ENCODE measurements around the gene MNS1.
"Not testable (repeated sequence)": the region's sequence is repeated elsewhere in the genome, so short reads cannot be mapped to it uniquely, and the experiment has no call there.

The MNS1 gene

GRCh38 chr15:56464893-56465520, at the start of gene MNS1:
Gene MNS1, minus strand, starts transcription at chr15:56465137. Its CDS starts 165 bp downstream, at chr15:56464972.
- peak; percentile 91 for DNase-seq

- DNase-seq = peak; percentile 66
These were observed 31.7 kb upstream of the MNS1 start for GRCh38 chr15:56496635-56497034.

GRCh38 chr15:56495533-56495932, 30.6 kb upstream of the MNS1 start:
- no peak for DNase-seq

GRCh38 chr15:56495053-56495452, 30.1 kb upstream of the MNS1 start:
- DNase-seq = no peak

GRCh38 chr15:56492791-56493555, 28.0 kb upstream of the MNS1 start:
- no peak for DNase-seq

DNA sequence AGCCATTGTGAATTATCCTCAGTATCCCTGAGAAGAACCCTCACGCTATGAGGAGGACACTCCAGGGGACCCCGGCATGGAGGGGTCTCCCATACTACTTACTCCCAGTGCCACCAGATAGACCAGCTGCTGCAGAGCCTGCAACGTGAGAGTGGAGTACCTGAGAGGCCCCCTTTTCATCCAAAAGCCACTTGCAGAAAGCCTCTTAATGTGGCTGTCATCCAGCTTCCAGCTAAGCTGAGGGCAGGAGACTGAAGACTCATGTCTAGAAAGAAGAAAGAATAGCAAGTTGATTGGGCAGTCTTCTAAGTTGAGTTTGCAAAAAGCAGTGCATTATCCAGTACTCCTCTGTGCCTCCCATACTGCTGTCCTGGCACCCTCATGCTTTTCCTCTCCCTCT, 27.3 kb upstream of the MNS1 start:
- DNase-seq = no peak

DNA sequence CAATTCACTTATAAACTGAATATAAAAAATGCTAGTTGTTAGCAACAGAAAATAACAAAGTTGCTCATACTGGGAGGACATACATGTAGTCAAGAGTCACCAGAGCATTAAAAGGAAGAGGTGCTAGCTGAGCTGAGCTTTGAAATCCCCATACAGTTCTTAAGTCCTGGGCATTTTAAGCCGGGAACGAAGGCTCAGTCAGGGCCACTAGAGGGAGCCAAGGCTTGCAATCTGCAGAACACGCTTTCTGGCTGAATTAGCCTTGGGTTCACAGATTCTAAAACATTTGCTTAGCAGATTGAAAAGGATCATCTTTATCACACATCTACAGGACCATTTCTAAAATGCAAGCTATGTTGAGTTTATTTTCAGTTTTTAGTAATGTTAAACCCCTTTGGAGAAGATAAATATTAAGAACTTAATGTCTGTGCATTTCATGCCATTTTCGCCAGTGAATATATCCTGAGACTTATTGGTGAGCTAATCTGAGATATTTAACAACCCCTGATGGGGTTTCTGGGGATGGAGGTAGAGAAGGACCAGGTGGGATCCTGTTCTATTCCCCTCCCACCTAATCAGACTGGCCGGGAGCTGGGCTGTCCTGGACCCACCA, 26.3 kb upstream of the MNS1 start:
- DNase-seq = peak; percentile 54

DNA sequence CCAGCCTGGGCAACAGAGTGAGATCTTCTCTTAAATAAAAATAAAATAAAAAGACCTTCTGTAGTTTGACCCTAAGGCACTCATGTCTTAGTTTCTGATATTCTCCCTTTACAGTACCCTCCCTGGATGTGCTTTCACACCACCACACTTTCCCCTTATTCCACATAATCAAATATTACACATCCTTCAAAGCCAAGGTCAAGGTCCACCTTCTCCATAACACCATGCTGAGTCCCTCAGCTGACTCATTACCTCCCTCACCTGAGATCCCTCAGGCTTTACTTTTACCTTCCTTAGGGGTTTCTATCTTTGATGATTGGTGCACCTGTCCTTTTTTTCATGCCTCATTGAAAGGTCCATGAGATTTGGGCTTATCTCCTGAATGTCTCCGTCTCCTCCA, 25.5 kb upstream of the MNS1 start:
- no peak for DNase-seq

DNA sequence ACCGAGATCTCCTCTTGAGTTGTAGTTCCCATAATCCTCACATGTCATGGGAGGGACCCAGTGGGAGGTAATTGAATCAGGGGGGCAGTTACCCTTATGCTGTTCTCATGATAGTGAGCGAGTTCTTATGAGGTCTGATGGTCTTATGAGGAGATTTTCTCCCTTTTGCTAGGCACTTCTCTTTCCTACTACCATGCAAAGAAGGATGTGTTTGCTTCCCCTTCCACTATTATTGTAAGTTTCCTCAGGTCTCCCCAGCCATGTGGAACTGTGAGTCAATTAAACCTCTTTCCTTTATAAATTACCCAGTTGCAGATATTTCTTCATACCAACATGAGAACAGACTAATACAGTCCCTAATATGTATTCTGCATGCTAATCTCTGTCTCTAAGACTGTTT, 21.3 kb upstream of the MNS1 start:
- DNase-seq = not testable (repeated sequence)

DNA sequence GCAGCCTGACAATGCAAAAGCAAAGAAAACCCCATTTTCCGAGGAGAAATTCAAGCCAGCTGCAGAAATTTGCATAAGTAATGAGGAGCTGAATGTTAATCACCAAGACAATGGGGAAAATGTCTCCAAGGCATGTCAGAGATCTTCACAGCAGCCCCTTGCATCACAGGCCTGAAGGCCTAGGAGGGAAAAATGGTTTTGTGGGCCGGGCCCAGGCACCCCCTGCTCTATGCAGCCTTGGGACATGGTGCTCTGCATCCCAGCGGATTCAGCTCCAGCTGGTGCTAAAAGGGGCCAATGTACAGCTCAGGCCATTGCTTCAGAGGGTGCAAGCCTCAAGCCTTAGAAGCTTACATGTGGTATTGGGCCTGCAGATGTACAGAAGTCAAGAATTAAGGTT, 20.5 kb upstream of the MNS1 start:
- DNase-seq = not testable (repeated sequence)

GRCh38 chr15:56484287-56484686, 19.4 kb upstream of the MNS1 start:
- DNase-seq = no peak

DNA sequence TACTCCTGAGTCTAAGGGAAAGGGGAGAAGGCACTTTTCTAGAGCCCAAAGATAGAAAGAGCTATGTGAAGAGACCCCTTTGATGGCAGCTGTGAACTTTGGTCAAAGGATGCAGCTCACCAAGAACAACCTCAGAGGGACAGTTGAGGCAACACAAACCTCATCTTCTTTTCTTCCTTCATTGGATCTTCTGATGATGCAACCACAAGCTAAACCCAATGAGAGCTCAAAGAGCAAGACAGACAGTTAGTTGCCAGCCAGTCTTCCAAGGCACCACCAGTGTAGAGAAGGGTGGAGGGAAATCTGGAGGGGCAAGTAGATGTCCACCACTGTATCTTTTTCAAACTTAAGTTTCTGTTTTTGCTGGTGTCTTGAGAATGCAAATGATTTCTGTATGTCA, 10.4 kb upstream of the MNS1 start:
- DNase-seq = no peak

DNA sequence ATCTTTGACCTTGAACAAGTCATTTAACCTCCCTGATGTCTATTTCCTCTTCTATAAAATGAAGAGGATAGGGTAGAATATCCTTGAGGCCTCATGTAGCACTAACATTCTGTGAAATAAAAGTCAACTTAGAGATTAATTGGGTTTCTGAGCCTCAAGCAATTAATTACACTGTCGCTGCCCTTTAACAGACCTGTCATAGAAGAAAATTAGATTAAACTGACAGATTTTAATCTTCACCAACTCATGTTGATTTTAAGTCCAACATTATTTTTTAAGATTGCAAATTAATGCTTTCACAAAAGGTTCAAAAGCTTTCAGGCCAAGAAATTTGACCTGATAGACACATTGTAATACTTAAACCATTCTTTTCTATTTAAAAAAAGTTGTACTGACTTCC, 8.1 kb upstream of the MNS1 start:
- no peak for DNase-seq

DNA sequence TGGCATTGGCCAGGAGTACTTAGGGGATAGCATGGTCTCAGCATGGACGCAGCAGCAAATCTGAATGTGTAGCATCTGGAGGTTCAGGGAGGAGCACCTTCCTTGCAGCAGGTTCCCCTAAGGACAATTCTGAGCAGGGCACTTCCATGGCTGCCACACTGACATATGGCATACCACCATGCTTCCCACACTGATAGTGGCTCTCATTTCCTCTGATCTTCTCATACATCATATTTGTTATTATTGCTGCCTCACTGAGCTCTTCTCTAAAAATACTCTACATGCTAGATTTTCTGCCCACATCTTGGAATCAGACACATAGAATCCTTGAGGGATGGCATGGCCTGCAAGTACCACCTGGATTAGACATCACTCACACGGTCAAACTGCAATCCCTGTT, 7.3 kb upstream of the MNS1 start:
- DNase-seq = no peak

DNA sequence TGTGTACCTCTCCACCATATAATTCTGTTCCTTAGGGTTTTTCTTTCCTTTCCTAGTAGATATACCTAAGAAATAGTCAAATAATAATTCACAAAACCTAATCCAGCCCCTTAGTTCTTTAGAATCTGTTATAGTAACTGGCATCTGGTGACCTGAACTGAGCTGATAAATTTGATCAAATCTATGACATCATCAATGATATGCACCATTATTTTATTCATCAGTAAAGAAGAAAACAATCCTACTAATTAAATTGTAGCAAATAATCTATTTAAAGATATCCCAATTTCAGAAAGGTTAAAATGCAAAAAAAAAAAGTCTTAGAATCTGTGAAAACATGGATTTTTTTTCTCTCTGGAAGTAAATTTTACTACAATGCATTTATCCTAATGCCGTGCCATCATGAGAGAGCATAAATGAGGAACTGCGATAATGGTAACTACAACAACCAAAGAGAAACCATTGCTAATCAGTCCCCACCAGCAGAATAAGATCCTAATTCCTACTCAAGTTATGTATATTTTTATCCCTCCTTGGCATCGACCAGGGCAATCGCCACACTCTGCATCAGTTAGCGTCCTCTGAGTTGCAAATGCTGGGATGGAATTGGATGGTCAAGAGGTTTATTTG, 6.6 kb upstream of the MNS1 start:
- no peak for DNase-seq

- DNase-seq = no peak
These were observed 4.5 kb upstream of the MNS1 start for GRCh38 chr15:56469483-56469882.

DNA sequence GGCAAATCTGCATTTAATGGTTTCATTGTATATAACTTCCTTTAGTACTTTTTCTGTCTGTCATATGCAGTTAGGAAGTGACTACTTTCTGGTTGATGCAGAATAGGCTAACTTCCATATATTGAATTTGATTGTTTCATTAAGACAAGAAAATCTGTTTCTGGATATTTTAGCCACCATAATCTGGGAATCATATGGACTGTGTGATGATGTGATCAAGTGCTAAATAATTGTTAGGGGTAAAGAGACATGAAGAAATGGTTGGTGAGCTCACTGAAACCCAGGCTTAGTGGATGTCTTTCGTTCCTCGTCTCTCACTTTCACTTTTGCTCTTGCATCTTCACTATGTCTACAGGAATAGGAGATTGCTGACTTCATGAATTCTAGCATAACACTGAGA, 3.5 kb upstream of the MNS1 start:
- peak; percentile 9 for DNase-seq

DNA sequence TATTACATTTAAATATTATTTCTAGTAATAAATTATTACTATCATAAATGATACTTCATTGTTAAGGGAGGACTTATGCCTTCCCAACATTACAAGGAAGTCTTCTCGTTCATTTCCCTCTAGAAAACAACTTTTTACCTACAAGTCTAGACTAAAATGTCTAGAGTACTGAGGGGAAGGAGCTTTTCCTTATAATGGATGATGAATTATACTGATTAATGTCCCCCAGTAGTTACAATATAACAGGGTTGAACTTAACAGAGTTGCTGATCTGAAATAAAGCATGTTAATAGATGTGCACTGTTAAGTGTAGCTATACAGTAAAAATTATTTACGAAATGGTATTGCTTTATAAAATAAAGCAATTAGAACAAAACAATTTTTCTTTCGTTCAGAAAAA, 2.7 kb upstream of the MNS1 start:
- DNase-seq = no peak

- DNase-seq = no peak
These were observed 4.0 kb downstream of the MNS1 start for GRCh38 chr15:56460947-56461346.

GRCh38 chr15:56460071-56460470, 4.9 kb downstream of the MNS1 start:
- no peak for DNase-seq

DNA sequence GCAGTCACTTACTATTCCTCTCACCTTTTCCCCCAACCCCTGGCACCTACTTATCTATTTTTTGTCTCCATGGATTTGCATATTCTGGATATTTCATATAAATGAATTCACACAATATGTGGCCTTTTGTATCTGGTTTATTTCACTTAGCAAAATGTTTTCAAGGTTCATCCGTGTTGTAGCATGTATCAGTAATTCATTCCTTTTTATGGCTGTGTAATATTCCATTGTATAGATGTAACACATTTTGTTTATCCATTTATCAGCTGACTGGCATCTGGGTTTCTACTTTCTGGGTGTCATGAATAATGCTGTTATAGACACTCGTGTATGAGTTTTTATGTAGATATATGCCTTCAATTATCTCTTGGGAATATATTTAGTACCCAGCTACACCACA, 5.8 kb downstream of the MNS1 start:
- DNase-seq = no peak

GRCh38 chr15:56456229-56456628, 8.7 kb downstream of the MNS1 start:
- no peak for DNase-seq

- DNase-seq = no peak
These were observed 10.1 kb downstream of the MNS1 start for GRCh38 chr15:56454836-56455235.

GRCh38 chr15:56445746-56446145, 19.2 kb downstream of the MNS1 start:
- no peak for DNase-seq

Data from HCEC 1CT (cell line).